ENCODE measurements around the gene TBL3.
A peak's percentile ranks its signal among the peaks of the same experiment; 100 is the strongest.
"Not testable (repeated sequence)": the region's sequence is repeated elsewhere in the genome, so short reads cannot be mapped to it uniquely, and the experiment has no call there.

The TBL3 gene

DNA sequence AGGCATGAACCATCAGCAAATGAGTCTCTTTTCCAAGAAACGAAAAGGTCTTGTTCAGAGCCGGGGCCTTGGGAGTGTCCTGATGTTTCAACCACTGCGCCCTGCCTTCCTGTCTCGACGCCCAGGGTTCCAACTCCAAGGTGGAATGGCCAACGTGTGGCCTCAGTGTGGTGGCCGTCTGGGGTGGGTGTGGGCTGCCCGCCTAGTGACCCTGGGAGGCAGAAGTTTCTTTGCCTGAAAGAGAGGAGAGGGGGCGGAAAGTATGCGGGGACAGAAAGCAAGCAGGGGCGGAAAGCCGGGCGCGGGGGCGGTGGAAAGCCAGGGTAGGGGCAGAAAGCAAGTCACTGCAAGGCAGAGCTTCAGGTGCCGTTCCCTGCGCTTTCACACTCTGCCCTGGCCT is 32.9 kb upstream of the TBL3 start:
- in situ Hi-C loops (cut with MboI; ENCODE audit: low pct_unique_long_range_greater_than_20kb, low sequenced_read_pairs, unreplicated experiment) = loop anchor here (10.0 kb wide), 1 partner anchor 74 kb away; no protein-coding TSS in a partner anchor
- DNase-seq (ENCODE audit: low spot score) = no peak
- TF ChIP-seq, protein P1, sequence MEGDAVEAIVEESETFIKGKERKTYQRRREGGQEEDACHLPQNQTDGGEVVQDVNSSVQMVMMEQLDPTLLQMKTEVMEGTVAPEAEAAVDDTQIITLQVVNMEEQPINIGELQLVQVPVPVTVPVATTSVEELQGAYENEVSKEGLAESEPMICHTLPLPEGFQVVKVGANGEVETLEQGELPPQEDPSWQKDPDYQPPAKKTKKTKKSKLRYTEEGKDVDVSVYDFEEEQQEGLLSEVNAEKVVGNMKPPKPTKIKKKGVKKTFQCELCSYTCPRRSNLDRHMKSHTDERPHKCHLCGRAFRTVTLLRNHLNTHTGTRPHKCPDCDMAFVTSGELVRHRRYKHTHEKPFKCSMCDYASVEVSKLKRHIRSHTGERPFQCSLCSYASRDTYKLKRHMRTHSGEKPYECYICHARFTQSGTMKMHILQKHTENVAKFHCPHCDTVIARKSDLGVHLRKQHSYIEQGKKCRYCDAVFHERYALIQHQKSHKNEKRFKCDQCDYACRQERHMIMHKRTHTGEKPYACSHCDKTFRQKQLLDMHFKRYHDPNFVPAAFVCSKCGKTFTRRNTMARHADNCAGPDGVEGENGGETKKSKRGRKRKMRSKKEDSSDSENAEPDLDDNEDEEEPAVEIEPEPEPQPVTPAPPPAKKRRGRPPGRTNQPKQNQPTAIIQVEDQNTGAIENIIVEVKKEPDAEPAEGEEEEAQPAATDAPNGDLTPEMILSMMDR (IDR thresholded peaks at IDR 0.05; ENCODE audit: extremely low read depth, insufficient read depth, missing control alignments) = no peak

- DNase-seq (ENCODE audit: low spot score) = not testable (repeated sequence)
These were observed 32.0 kb upstream of the TBL3 start for GRCh38 chr16:1939833-1940232.

GRCh38 chr16:1940273-1941161 is 31.3 kb upstream of the TBL3 start:
- DNase-seq (ENCODE audit: low spot score) = no peak
- in situ Hi-C loops (cut with MboI; ENCODE audit: low pct_unique_long_range_greater_than_20kb, low sequenced_read_pairs, unreplicated experiment) = no loop called here
- TF ChIP-seq, protein P1 (IDR thresholded peaks at IDR 0.05; ENCODE audit: extremely low read depth, insufficient read depth, missing control alignments) = no peak

More at GRCh38 chr16:1939833-1940232, 32.0 kb upstream of the TBL3 start:
- in situ Hi-C loops (cut with MboI; ENCODE audit: low pct_unique_long_range_greater_than_20kb, low sequenced_read_pairs, unreplicated experiment) = loop anchor here (10.0 kb wide), 1 partner anchor 75 kb away; no protein-coding TSS in a partner anchor

DNA sequence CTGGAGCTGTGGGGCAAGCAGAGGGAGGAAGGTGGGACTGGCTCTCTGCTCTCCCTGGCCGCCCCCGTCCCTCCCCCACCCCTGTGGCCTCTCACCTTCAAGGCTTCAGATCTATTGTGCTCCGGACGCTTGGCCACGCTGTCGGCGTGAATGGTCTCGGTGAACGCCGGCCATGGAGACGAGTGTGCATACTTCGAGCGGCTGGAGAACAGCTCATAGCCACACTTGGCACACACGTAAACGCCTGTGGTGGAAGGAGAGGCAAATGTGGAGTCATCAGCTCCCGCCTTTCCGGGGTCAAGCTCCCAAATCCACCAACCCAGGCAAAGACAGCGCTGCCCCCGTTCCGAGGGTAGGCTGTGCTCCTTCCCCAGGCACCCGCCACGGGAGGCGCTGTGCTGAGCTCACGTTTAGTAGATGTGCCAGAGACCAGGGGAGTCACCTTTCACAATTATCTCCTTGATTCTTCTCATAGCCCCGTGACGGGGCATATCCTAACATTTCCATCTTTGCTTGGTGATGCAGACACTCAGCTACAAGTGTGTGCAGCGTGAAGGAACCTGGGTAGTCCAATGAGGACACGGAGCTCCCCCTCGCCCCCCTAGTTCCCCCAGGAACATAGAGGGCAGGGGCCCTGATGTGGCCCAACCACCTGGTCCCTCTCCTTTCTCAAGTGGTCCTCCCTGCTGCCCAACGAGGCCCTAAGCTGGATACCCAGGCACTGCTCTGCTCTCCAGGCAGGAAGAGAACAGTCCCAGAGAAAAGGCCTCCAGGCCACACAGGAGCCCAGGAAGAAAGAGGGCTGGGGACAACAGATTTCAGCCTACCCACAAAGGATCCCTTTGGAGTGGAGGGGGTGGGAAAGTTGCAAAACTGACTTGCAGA is 30.4 kb upstream of the TBL3 start:
- in situ Hi-C loops (cut with MboI; ENCODE audit: low pct_unique_long_range_greater_than_20kb, low sequenced_read_pairs, unreplicated experiment) = no loop called here

GRCh38 chr16:1942047-1942809 is 29.6 kb upstream of the TBL3 start:
- TF ChIP-seq, protein P1 (IDR thresholded peaks at IDR 0.05; ENCODE audit: extremely low read depth, insufficient read depth, missing control alignments) = no peak
- DNase-seq (ENCODE audit: low spot score) = no peak
- in situ Hi-C loops (cut with MboI; ENCODE audit: low pct_unique_long_range_greater_than_20kb, low sequenced_read_pairs, unreplicated experiment) = no loop called here

More for the DNA sequence above, 30.4 kb upstream of the TBL3 start:
- TF ChIP-seq, protein P1 (IDR thresholded peaks at IDR 0.05; ENCODE audit: extremely low read depth, insufficient read depth, missing control alignments) = no peak
- DNase-seq (ENCODE audit: low spot score) = no peak

GRCh38 chr16:1942810-1943726 is 28.8 kb upstream of the TBL3 start, which contains the start of gene MSRB1:
Gene MSRB1, minus strand, starts transcription at chr16:1943199. Its CDS starts 43 bp downstream, at chr16:1943156.
- DNase-seq (ENCODE audit: low spot score) = peak; percentile 100
- TF ChIP-seq, protein P1 (IDR thresholded peaks at IDR 0.05; ENCODE audit: extremely low read depth, insufficient read depth, missing control alignments) = no peak
- in situ Hi-C loops (cut with MboI; ENCODE audit: low pct_unique_long_range_greater_than_20kb, low sequenced_read_pairs, unreplicated experiment) = no loop called here
